ENCODE measurements around the gene PCDHGA10. TPM values are rescaled to one million over a fixed set of nuclear protein-coding genes. Genes with fewer than 3 reads are reported as not detected.
A peak's percentile ranks its signal among the peaks of the same experiment; 100 is the strongest.

Gene PCDHGA10
- total RNA-seq, 4 donors from 2014 or later, result 4.0 to 6.5 (median 6.1) TPM

GRCh38 chr5:141398608-141399007 is 14.2 kb upstream of the PCDHGA10 start:
- 20 to 60% methylated on average over 1 to 15 of the region's 15 CpGs for WGBS, 2 donors (ENCODE audit: low coverage in 1 of 2)
- peaks cover 54 to 85% of the 10 kb centered on the region in 2 donors for H3K9me3 ChIP-seq
- no peak for DNase-seq
- in situ Hi-C loops (cut with MboI; ENCODE audit: low pct_ligation_motif_present in 1 of 4, low pct_unique_long_range_greater_than_20kb in 1 of 4, low sequenced_read_pairs in 3 of 4) (loop anchor here in 1 of 4 donors (25.0 kb wide), 1 partner anchor 186 kb away; the partner anchor contains the start of genes PCDHB12, PCDHB13 and PCDHB14), intact Hi-C loops (cut with DNase I; ENCODE audit: low total_unique reads) (no loop called here)
- no peaks in the 10 kb centered on the region for H3K4me1 ChIP-seq
- no peak overlapping the region for H3K27ac ChIP-seq
- TF ChIP-seq, protein P1, sequence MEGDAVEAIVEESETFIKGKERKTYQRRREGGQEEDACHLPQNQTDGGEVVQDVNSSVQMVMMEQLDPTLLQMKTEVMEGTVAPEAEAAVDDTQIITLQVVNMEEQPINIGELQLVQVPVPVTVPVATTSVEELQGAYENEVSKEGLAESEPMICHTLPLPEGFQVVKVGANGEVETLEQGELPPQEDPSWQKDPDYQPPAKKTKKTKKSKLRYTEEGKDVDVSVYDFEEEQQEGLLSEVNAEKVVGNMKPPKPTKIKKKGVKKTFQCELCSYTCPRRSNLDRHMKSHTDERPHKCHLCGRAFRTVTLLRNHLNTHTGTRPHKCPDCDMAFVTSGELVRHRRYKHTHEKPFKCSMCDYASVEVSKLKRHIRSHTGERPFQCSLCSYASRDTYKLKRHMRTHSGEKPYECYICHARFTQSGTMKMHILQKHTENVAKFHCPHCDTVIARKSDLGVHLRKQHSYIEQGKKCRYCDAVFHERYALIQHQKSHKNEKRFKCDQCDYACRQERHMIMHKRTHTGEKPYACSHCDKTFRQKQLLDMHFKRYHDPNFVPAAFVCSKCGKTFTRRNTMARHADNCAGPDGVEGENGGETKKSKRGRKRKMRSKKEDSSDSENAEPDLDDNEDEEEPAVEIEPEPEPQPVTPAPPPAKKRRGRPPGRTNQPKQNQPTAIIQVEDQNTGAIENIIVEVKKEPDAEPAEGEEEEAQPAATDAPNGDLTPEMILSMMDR (IDR thresholded peaks at IDR 0.05), result no peak
- TF ChIP-seq POLR2AphosphoS5 (IDR thresholded peaks at IDR 0.05), result no peak
- TF ChIP-seq POLR2A (IDR thresholded peaks at IDR 0.05), result no peak
- TF ChIP-seq EP300 (IDR thresholded peaks at IDR 0.05; ENCODE audit: low read depth), result no peak
- no peak overlapping the region for H3K4me3 ChIP-seq
- H3K36me3 ChIP-seq, result no peaks in the 10 kb centered on the region
- H3K27me3 ChIP-seq, result peaks cover 32% of the 10 kb centered on the region

DNA sequence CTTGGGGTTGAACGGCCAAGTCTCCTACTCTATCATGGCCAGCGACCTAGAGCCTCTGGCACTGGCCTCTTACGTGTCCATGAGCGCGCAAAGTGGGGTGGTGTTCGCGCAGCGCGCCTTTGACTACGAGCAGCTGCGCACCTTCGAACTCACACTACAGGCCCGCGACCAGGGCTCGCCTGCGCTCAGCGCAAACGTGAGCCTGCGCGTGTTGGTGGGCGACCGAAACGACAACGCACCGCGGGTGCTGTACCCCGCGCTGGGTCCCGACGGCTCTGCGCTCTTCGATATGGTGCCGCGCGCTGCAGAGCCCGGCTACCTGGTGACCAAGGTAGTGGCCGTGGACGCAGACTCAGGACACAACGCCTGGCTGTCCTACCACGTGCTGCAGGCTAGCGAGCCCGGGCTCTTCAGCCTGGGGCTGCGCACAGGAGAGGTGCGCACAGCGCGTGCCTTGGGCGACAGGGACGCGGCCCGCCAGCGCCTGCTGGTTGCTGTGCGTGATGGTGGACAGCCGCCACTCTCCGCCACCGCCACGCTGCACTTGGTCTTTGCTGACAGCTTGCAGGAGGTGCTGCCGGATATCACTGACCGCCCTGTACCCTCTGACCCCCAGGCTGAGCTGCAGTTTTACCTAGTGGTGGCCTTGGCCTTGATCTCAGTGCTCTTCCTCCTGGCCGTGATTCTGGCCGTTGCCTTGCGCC is 13.1 kb upstream of the PCDHGA10 start:
- intact Hi-C loops (cut with DNase I; ENCODE audit: low total_unique reads) (loop anchor here (10.0 kb wide), 1 partner anchor 125 kb away; no protein-coding TSS in a partner anchor), in situ Hi-C loops (cut with MboI; ENCODE audit: low pct_ligation_motif_present in 1 of 4, low pct_unique_long_range_greater_than_20kb in 1 of 4, low sequenced_read_pairs in 3 of 4) (loop anchor here in 2 of 4 donors (10.0 to 25.0 kb wide), 2 partner anchors 165 to 187 kb away; partner anchors contain the start of genes PCDHB12 (in 1 of the 2), PCDHB13 (in 1 of the 2) and PCDHB14 (in 1 of the 2))
- Histone ChIP-seq H3K9me3 (peaks cover 50 to 86% of the 10 kb centered on the region in 2 donors), H3K36me3 (no peaks in the 10 kb centered on the region), H3K4me1 (no peaks in the 10 kb centered on the region), H3K27me3 (peaks cover 28% of the 10 kb centered on the region), H3K4me3 (no peak overlapping the region), H3K27ac (no peak overlapping the region)
- WGBS, 2 donors (ENCODE audit: low coverage in 1 of 2), result 66% methylated on average over 61 of the region's 61 CpGs; no CpG with 5 or more reads in 1 of the 2 donors
- TF ChIP-seq EP300 (IDR thresholded peaks at IDR 0.05; ENCODE audit: low read depth), result no peak
- TF ChIP-seq, protein P1 (IDR thresholded peaks at IDR 0.05), result no peak
- TF ChIP-seq POLR2A (IDR thresholded peaks at IDR 0.05), result no peak
- no peak for TF ChIP-seq POLR2AphosphoS5 (IDR thresholded peaks at IDR 0.05)
- DNase-seq, result no peak

DNA sequence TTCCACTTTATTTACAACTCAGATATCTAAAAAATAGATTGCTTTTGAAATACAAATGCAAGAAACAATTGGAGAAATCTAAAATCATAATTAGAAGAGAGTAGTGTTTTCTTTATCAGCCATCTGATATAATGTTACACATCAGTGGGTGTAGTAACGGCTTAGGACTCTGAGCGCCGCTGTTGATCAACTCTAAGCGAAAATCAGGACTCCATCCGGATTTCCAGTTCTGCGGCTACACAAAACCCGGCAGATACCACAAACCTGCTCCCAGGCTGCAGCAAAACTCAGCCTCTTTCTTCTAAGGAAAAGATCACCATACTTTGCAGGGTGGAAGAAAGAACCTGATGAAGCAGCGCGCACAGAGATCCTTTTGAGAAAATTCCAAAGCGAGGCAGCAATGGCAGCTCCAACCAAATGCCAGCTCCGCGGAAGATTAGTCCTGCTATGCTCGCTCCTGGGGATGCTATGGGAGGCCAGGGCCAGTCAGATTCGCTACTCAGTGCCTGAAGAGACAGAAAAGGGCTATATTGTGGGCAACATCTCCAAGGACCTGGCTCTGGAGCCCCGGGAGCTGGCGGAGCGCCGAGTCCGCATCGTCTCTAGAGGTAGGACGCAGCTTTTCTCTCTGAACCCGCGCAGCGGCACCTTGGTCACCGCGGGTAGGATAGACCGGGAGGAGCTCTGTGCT is 10.1 kb upstream of the PCDHGA10 start, which contains the start of gene PCDHGA9:
PCDHGA9 (plus strand) TSS at position 226 of the 691 bp plus-strand sequence; CDS start at position 401, 175 bp downstream.
- 33 to 45% methylated on average over 7 to 27 of the region's 27 CpGs for WGBS, 2 donors (ENCODE audit: low coverage in 1 of 2)
- DNase-seq, result no peak
- Histone ChIP-seq H3K27me3 (peaks cover 26% of the 10 kb centered on the region), H3K4me1 (no peaks in the 10 kb centered on the region), H3K36me3 (no peaks in the 10 kb centered on the region), H3K9me3 (peaks cover 54 to 96% of the 10 kb centered on the region in 2 donors), H3K4me3 (peak within 1 kb of the TSS in 1 of 4 donors; percentile 32), H3K27ac (no peak within 1 kb of the TSS)
- TF ChIP-seq, protein P1 (IDR thresholded peaks at IDR 0.05), result peak in 3 of 5 experiments; percentile 12 to 19 (median 19)
- TF ChIP-seq POLR2AphosphoS5 (IDR thresholded peaks at IDR 0.05), result no peak
- no peak for TF ChIP-seq POLR2A (IDR thresholded peaks at IDR 0.05)
- in situ Hi-C loops (cut with MboI; ENCODE audit: low pct_ligation_motif_present in 1 of 4, low pct_unique_long_range_greater_than_20kb in 1 of 4, low sequenced_read_pairs in 3 of 4), result loop anchor here in 1 of 4 donors (10.0 kb wide), 1 partner anchor 162 kb away; no protein-coding TSS in a partner anchor
- intact Hi-C loops (cut with DNase I; ENCODE audit: low total_unique reads), result loop anchor here (10.0 kb wide), 1 partner anchor 122 kb away; no protein-coding TSS in a partner anchor

DNA sequence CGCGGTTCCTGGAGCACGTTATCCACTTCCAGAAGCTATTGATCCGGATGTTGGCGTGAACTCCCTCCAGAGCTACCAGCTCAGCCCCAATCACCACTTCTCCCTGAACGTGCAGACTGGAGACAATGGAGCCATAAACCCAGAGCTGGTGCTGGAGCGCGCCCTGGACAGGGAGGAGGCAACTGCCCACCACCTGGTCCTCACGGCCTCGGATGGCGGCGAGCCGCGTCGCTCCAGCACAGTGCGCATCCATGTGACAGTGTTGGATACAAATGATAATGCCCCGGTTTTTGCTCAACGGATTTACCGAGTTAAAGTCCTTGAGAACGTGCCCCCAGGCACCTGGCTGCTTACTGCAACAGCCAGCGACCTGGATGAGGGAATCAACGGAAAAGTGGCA is 9.4 kb upstream of the PCDHGA10 start:
- Histone ChIP-seq H3K4me1 (no peaks in the 10 kb centered on the region), H3K4me3 (peak overlapping the region in 1 of 4 donors; percentile 32), H3K36me3 (no peaks in the 10 kb centered on the region), H3K27ac (no peak overlapping the region), H3K9me3 (peaks cover 54 to 99% of the 10 kb centered on the region in 2 donors), H3K27me3 (peaks cover 28% of the 10 kb centered on the region)
- in situ Hi-C loops (cut with MboI; ENCODE audit: low pct_ligation_motif_present in 1 of 4, low pct_unique_long_range_greater_than_20kb in 1 of 4, low sequenced_read_pairs in 3 of 4) (loop anchor here in 1 of 4 donors (10.0 kb wide), 1 partner anchor 161 kb away; no protein-coding TSS in a partner anchor), intact Hi-C loops (cut with DNase I; ENCODE audit: low total_unique reads) (loop anchor here (10.0 kb wide), 1 partner anchor 121 kb away; no protein-coding TSS in a partner anchor)
- WGBS, 2 donors (ENCODE audit: low coverage in 1 of 2), result 40 to 57% methylated on average over 17 to 22 of the region's 22 CpGs
- DNase-seq, result no peak
- TF ChIP-seq POLR2A (IDR thresholded peaks at IDR 0.05) (no peak), POLR2AphosphoS5 (IDR thresholded peaks at IDR 0.05) (no peak), EP300 (IDR thresholded peaks at IDR 0.05; ENCODE audit: low read depth) (no peak)
- TF ChIP-seq, protein P1 (IDR thresholded peaks at IDR 0.05), result no peak

Data from transverse colon (tissue), 4 donors.